RWPE2 (cell line): ENCODE data around the gene UBE2E2.

Experiments
- ATAC-seq: fragments of 200-7000 bp; cut with Tn5 transposase; 3 replicates; pipeline ENCODE4 v1.9.1; 2021; ENCODE audit warnings: low read depth
- DNase-seq: peaks from one replicate; pipeline ENCODE4 v3.0.0-alpha.2; 2020; ENCODE audit warnings: low spot score
- H3K27ac ChIP-seq: fragments of 450-650 bp; 2 replicates; pipeline ENCODE4 v1.5.1; 2017; ENCODE audit warnings: mild to moderate bottlenecking; ENCODE audit not compliant: poor library complexity, severe bottlenecking
- H3K27me3 ChIP-seq: fragments of 250-450 bp; sonication (Bioruptor Pico); 2 replicates; pipeline ENCODE4 v1.5.1; 2021; ENCODE audit warnings: mild to moderate bottlenecking, moderate library complexity; ENCODE audit not compliant: insufficient read depth, poor library complexity, severe bottlenecking
- H3K36me3 ChIP-seq: fragments of 250-450 bp; sonication (Bioruptor Pico); 2 replicates; pipeline ENCODE4 v1.5.1; 2020; ENCODE audit warnings: low read depth, mild to moderate bottlenecking, moderate library complexity
- H3K4me1 ChIP-seq: fragments of 250-450 bp; sonication (Bioruptor Pico); 2 replicates; pipeline ENCODE4 v1.5.1; 2021; ENCODE audit warnings: mild to moderate bottlenecking, moderate library complexity; ENCODE audit not compliant: insufficient read depth, poor library complexity, severe bottlenecking
- H3K4me3 ChIP-seq: fragments of 250-450 bp; sonication (Bioruptor Pico); 2 replicates; pipeline ENCODE4 v1.5.1; 2021; ENCODE audit warnings: mild to moderate bottlenecking, moderate library complexity; ENCODE audit not compliant: severe bottlenecking
- H3K9me3 ChIP-seq: fragments of 250-450 bp; sonication (Bioruptor Pico); 2 replicates; pipeline ENCODE4 v1.5.1; 2021; ENCODE audit warnings: mild to moderate bottlenecking, moderate library complexity; ENCODE audit not compliant: severe bottlenecking
- TF ChIP-seq, protein P1 (sequence below): fragments of 450-650 bp; IDR thresholded peaks from one replicate; pipeline ENCODE4 v1.5.1; 2017; ENCODE audit warnings: mild to moderate bottlenecking, moderate library complexity; ENCODE audit not compliant: poor library complexity, severe bottlenecking

The UBE2E2 gene

DNA sequence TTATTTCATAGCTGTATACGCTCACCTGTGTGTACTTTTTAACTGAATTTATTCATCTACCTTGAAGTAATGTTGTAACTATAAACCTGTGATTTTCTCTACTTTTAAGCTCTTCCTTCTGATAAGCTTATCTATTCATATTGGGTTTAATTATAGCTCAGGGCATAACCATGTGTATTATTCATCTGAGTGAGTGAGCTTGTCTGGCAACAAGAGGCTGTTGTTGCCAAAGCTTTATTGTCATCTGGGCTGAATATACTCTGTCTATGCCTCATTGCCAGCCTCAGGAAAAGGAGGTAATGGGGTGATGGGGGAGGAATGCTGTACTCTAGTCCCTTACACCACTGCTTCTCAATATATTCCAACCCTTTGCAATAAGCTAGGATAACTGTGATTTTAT lies 292.4 kb downstream of the UBE2E2 start:
- Histone ChIP-seq H3K9me3 (no peaks in the 10 kb centered on the region), H3K36me3 (no peaks in the 10 kb centered on the region), H3K4me1 (peaks cover 6% of the 10 kb centered on the region), H3K4me3 (no peak overlapping the region), H3K27ac (no peak overlapping the region), H3K27me3 (no peaks in the 10 kb centered on the region)
- ATAC-seq = peak; percentile 68
- TF ChIP-seq, protein P1, sequence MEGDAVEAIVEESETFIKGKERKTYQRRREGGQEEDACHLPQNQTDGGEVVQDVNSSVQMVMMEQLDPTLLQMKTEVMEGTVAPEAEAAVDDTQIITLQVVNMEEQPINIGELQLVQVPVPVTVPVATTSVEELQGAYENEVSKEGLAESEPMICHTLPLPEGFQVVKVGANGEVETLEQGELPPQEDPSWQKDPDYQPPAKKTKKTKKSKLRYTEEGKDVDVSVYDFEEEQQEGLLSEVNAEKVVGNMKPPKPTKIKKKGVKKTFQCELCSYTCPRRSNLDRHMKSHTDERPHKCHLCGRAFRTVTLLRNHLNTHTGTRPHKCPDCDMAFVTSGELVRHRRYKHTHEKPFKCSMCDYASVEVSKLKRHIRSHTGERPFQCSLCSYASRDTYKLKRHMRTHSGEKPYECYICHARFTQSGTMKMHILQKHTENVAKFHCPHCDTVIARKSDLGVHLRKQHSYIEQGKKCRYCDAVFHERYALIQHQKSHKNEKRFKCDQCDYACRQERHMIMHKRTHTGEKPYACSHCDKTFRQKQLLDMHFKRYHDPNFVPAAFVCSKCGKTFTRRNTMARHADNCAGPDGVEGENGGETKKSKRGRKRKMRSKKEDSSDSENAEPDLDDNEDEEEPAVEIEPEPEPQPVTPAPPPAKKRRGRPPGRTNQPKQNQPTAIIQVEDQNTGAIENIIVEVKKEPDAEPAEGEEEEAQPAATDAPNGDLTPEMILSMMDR = no peak
- no peak for DNase-seq

DNA sequence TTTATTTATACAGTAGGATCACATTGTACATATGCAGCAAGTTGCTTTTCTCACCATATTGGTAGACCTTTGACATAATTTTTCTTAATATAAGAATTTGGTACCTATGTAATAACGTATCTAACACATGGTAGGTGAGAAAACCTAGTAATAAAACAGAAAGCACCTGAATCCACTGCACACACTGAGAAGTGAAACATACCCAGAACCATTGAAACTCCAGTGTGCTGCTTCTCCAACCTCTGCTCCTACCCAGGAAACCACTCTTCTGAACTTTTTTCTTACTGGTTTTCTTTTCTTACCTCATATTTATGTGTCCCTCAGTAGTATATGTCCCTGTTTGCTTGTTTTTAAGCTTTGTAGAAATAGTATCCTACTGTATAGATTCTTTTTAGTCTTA lies 293.0 kb downstream of the UBE2E2 start:
- ATAC-seq (no peak), DNase-seq (no peak)
- Histone ChIP-seq H3K27ac (no peak overlapping the region), H3K36me3 (no peaks in the 10 kb centered on the region), H3K4me1 (peaks cover 3% of the 10 kb centered on the region), H3K27me3 (no peaks in the 10 kb centered on the region), H3K4me3 (no peak overlapping the region), H3K9me3 (no peaks in the 10 kb centered on the region)
- TF ChIP-seq, protein P1 = no peak

DNA sequence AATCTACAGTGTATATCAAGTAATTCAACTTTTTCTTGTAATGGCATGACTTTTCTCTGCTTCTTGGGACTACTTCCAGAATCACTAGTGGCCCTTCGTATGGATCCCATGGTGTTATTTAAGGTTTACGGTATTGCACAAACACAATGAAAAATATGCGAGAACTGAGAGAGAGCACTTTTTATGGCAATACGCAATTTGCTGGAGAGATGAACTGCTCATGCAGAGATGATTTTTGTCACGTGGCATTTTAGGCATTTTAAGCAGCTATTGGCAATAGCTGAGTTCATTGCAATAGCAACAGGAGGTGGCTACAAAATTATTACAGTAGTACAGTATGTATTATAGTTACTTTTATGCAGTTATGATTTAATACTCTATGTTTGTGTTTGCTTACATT lies 294.0 kb downstream of the UBE2E2 start:
- no peak overlapping the region for H3K4me3 ChIP-seq
- no peak for ATAC-seq
- H3K27ac ChIP-seq = no peak overlapping the region
- DNase-seq = no peak
- no peaks in the 10 kb centered on the region for H3K9me3 ChIP-seq
- TF ChIP-seq, protein P1 = no peak
- H3K4me1 ChIP-seq = peaks cover 9% of the 10 kb centered on the region
- no peaks in the 10 kb centered on the region for H3K27me3 ChIP-seq
- H3K36me3 ChIP-seq = no peaks in the 10 kb centered on the region

DNA sequence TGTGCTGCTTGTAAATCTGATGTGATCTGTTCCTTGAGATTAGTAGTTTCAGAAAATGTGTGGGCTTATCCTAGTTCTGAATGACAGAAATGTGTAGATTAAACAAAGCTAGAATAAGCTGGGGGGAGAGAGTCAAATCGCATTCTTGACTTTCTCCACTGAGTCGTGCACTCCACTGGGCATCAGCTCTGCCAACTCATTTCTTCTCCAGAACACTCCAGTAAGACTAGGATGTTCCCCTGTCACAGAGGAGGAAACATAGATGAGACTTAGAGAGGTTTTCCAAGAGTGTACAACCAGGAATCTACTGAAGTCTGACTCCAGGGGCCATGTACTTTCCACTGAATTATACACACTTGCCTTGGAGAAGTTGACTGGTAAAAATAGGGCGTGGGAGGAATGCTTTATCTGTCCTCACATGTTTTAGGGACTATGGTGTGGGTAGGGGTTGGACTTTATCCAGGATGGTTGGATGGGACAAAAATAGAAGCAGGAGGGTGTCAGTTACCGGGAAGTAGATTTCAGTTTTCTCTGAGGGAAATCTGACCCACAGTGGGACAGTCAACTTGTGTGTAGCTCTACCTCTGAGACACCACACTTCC lies 298.2 kb downstream of the UBE2E2 start:
- TF ChIP-seq, protein P1 = no peak
- no peaks in the 10 kb centered on the region for H3K36me3 ChIP-seq
- H3K9me3 ChIP-seq = no peaks in the 10 kb centered on the region
- peaks cover 9% of the 10 kb centered on the region for H3K4me1 ChIP-seq
- no peak overlapping the region for H3K4me3 ChIP-seq
- no peaks in the 10 kb centered on the region for H3K27me3 ChIP-seq
- no peak overlapping the region for H3K27ac ChIP-seq
- DNase-seq (no peak), ATAC-seq (peak; percentile 50; the same call in 1 of the 3 replicates)

DNA sequence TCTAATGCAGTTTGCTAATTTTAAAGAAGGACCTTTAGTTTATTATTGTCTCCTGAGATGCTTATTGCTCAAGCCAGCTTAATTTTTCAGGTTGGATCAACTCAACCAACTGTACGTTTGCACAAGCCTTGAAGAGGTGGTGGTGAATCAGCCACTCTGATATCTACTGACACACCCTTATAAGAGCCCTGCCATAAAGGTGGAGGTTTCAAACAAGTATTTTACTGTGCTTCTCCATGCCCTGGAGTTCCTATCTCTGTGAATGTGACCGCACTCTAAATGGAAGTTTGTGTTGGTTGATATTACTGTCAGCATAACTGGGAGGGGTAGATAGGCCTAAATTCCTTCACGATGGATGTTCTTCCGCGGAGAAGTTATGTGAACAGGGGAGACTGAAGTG lies 305.3 kb downstream of the UBE2E2 start:
- H3K4me1 ChIP-seq = no peaks in the 10 kb centered on the region
- H3K4me3 ChIP-seq = no peak overlapping the region
- no peak for DNase-seq
- H3K27me3 ChIP-seq = no peaks in the 10 kb centered on the region
- no peak; the same call in 2 of the 3 replicates for ATAC-seq
- no peaks in the 10 kb centered on the region for H3K9me3 ChIP-seq
- H3K36me3 ChIP-seq = no peaks in the 10 kb centered on the region
- TF ChIP-seq, protein P1 = no peak
- no peak overlapping the region for H3K27ac ChIP-seq
